GM19043 (cell line): Measurements from ENCODE around the gene PASK.

Experiments used
- ATAC-seq: cut with Tn5 transposase; IDR thresholded peaks from one replicate; pipeline ENCODE4 v1.9.1; 2021; ENCODE audit warnings: low read depth; ENCODE audit not compliant: unreplicated experiment

The PASK gene

DNA sequence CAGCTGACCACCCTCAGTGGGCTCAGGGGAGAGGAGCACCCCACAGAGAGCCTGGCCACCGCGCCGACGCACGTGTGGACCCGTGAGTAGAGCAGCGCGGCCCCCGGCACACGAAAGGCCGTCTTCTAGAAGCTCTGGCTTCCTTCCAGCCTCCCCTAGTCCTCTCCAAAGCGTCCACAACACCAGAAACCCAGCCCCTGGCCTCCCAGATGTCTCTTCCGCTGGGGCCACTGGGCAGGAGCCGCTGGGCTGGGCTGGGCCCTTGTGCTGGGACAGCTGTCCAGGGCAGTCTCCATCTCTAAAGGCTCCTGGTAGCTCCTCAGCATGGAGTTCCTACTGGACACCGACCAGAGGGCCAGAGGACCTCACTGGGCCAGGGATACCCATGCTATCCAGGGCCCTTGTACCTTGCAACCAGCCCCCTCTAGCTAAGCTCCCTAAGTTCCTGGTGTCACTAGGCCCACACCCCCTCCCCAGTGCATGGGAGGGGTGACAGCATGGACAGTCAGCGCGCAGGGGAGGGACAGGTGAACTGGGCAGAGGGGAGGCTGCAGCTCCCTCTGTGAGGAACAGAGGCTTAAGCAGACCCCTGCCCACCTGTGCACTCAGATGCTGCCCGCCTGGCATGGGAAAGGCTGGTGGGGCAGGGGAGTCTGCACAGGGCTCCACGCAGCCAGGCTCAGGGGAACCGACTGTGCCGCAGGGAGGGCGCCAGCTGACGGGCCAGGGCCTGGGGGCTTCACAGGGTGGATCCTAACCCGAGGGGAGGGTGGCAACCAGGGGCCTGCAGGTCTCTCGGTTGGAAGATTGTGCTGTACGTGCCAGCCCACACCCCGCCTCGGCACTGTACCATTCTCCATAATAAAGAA is 80.1 kb downstream of the PASK start:
- ATAC-seq = no peak

DNA sequence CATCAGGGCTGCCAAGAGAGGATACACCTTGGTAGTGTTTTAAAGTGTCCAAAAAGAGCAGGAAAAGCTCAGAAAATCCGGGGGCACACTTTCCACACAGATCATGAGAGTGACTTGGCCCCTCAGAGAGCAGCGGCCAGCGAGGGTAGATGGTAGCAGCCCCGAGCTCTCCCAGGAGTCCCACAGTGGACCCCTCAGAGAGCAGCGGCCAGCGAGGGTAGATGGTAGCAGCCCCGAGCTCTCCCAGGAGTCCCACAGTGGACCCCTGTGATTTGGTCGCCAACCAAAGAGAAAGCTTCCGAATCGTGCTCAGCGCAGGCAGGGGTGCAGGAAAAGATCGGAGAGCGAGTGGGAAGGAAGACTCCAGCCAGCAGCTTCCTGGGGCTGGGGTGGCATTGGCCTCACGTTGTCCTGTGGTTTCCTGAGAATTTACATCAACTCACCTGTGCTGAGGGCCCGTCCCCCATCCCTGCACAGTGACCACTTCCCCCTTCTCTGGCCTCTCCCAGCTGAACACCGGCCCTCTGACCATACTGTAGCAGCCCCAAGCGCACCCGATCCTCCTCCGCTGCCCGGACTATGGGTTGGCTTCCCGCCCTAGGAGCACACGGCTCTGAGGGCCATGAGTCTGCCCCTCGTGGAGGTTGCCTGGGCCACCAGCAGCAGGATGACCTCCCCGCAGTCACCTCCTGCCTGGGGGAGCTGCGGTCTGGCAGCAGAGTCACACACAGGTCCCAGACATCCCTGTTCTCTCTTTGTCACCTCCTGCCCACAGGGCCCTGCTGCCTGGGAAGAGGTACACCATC is 80.9 kb downstream of the PASK start:
- no peak for ATAC-seq

- no peak for ATAC-seq
Observed at GRCh38 chr2:241067501-241068135, 81.7 kb downstream of the PASK start.

- ATAC-seq = no peak
Observed at GRCh38 chr2:241066893-241067341, 82.4 kb downstream of the PASK start.

GRCh38 chr2:241066171-241066892 is 82.9 kb downstream of the PASK start:
- ATAC-seq = no peak

GRCh38 chr2:241065355-241065803 is 83.9 kb downstream of the PASK start:
- no peak for ATAC-seq

GRCh38 chr2:241064802-241065354 is 84.4 kb downstream of the PASK start:
- no peak for ATAC-seq

GRCh38 chr2:241064008-241064801 is 85.1 kb downstream of the PASK start:
- ATAC-seq = no peak

DNA sequence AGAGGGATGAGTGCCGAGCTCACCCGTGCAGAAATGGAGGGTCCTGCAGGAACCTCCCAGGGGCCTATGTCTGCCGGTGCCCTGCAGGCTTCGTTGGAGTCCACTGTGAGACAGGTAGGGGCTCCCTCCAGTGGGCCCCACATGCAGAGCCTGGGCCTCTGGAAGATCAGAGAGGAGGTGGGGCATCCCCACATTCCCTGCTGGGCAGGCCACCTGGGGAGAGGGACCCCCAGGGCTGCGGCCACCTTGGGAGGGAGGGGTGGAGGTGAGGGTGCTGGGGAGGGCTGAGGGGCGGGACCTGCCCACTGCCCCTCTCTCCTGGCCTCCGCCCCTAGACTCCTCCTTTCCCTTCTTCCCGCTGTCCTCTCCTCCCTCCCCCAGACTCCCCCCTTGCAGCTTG is 85.7 kb downstream of the PASK start:
- ATAC-seq = no peak

- ATAC-seq = no peak
Observed at GRCh38 chr2:241063093-241063551, 86.2 kb downstream of the PASK start.

DNA sequence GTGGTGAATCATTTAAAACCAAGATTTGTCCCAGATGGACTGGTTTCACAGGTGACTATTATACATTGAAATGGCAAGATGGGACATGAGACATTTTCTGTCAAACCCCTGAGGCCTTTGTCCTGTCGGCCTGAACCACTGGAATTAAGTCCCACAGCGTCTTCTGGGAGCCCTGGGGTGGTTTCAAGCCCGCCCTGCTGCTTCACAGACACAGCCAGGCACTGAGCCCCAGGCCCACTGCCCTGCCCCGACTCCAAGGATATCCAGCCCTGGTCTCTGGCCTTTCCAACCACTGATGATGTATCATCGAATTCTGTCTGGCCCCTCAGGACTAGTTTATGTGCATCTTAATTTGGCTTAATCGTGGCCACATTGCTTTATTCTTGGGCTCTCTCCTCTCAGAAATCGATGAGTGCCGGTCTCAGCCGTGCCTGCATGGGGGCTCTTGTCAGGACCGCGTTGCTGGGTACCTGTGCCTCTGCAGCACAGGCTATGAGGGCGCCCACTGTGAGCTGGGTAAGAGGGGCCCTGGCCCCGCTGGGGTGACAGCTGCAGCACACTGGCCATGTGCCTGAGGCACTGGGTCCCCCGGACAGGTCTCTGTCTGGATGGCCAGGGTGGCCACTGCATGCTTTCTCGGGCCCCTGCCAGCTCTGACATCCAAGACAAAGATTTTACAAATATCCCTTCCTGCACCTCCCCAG is 86.7 kb downstream of the PASK start:
- ATAC-seq = no peak

- ATAC-seq = no peak
Observed at GRCh38 chr2:241061275-241061674, 88.0 kb downstream of the PASK start.
